HCT116 (cell line): ENCODE data around the gene HYAL1.

Experiments used
- CEBPB ChIP-seq: IDR thresholded peaks from 2 replicates; pipeline ENCODE4 v1.6.1; 2012; ENCODE audit warnings: low read depth
- CTCF ChIP-seq, 3 experiments: fragments of 200-600 bp in 1 of 3; sonication (generic) in 1 of 3; IDR thresholded peaks in 2 of 3; conservative IDR thresholded peaks in 1 of 3; 2 replicates each; pipeline ENCODE4 v1.5.1; 2012 to 2017; ENCODE audit warnings: low read depth in 2 of 3, low read length in 2 of 3, antibody characterized with exemption in 1 of 3, borderline replicate concordance in 1 of 3, control low read depth in 1 of 3, mild to moderate bottlenecking in 1 of 3, mixed read lengths in 1 of 3, mixed run types in 1 of 3, moderate library complexity in 1 of 3; ENCODE audit not compliant: insufficient read depth in 1 of 3
- ELF1 ChIP-seq: IDR thresholded peaks from 2 replicates; pipeline ENCODE4 v1.6.1; 2012; ENCODE audit warnings: low read depth, borderline replicate concordance
- EZH2 ChIP-seq: fragments of 200-600 bp; sonication (generic); IDR thresholded peaks from 2 replicates; pipeline ENCODE4 v1.6.1; 2017; ENCODE audit warnings: antibody characterized with exemption, mixed run types
- EZH2phosphoT487 ChIP-seq: fragments of 200-600 bp; IDR thresholded peaks from 2 replicates; pipeline ENCODE4 v1.6.1; 2018; ENCODE audit warnings: antibody characterized with exemption, borderline replicate concordance
- MAX ChIP-seq: IDR thresholded peaks from 2 replicates; pipeline ENCODE4 v1.6.1; 2012
- POLR2A ChIP-seq: IDR thresholded peaks from 2 replicates; pipeline ENCODE4 v1.7.0; 2011; ENCODE audit warnings: borderline replicate concordance; ENCODE audit not compliant: insufficient read depth, insufficient read length; ENCODE audit errors: extremely low read depth
- POLR2AphosphoS5 ChIP-seq: IDR thresholded peaks from 2 replicates; pipeline ENCODE4 v1.6.1; 2011; ENCODE audit warnings: mild to moderate bottlenecking, low read depth, low read length, moderate library complexity
- RAD21 ChIP-seq: IDR thresholded peaks from 2 replicates; pipeline ENCODE4 v1.6.1; 2012; ENCODE audit warnings: low read depth, mild to moderate bottlenecking
- SIN3A ChIP-seq: IDR thresholded peaks from 2 replicates; pipeline ENCODE4 v1.6.1; 2012; ENCODE audit warnings: low read depth
- SRF ChIP-seq: IDR thresholded peaks from 2 replicates; pipeline ENCODE4 v1.6.1; 2012; ENCODE audit warnings: low read depth
- TCF7L2 ChIP-seq: IDR thresholded peaks from 2 replicates; pipeline ENCODE4 v1.7.0; 2011; ENCODE audit warnings: borderline replicate concordance, inconsistent platforms; ENCODE audit not compliant: insufficient read depth, insufficient read length; ENCODE audit errors: extremely low read depth
- ZNF274 ChIP-seq: fragments of 200-500 bp; sonication (Bioruptor generic); IDR thresholded peaks from 2 replicates; pipeline ENCODE4 v1.6.1; 2014; ENCODE audit warnings: mild to moderate bottlenecking, low read depth, low read length, inconsistent platforms

GRCh38 chr3:50258029-50258680 is 45.2 kb downstream of the HYAL1 start:
- TF ChIP-seq POLR2A, result no peak
- TF ChIP-seq EZH2phosphoT487, result no peak
- no peak for TF ChIP-seq MAX
- no peak for TF ChIP-seq CTCF (IDR thresholded peaks at IDR 0.05 in 2 of 3, conservative IDR thresholded peaks at IDR 0.05 in 1 of 3; ENCODE audit: borderline replicate concordance in 1 of 3, insufficient read depth in 1 of 3, low read depth in 2 of 3, low read length in 2 of 3)
- TF ChIP-seq POLR2AphosphoS5, result no peak
- no peak for TF ChIP-seq CEBPB
- no peak for TF ChIP-seq TCF7L2
- TF ChIP-seq SRF, result no peak
- no peak for TF ChIP-seq ELF1
- TF ChIP-seq ZNF274, result no peak
- TF ChIP-seq RAD21, result no peak
- TF ChIP-seq EZH2, result no peak
- no peak for TF ChIP-seq SIN3A
